ENCODE results near the gene SRGAP1. TPM values are rescaled to one million over a fixed set of nuclear protein-coding genes. Genes with fewer than 3 reads are reported as not detected.

The SRGAP1 gene
- polyA plus RNA-seq, 4 donors, result 18.3 to 23.7 (median 21.9) TPM

Other genes starting within 250 kb of the SRGAP1 start
- gene DPY19L2, start 176.2 kb upstream of the SRGAP1 start, polyA plus RNA-seq (ENCODE audit: insufficient read length in 4 of 4), result 10 to 100 TPM; 35.4 to 65.5 (median 39.7) TPM
- 10 to 100 TPM; 31.6 to 39.1 (median 34.7) TPM for gene RXYLT1, start 64.8 kb upstream of the SRGAP1 start, polyA plus RNA-seq (ENCODE audit: insufficient read length in 4 of 4)